NCI-H446 treated with DMSO at 0.1 percent for 48 hours (cell line): ENCODE results near the gene KRT74.

Source experiments
- DNase-seq: peaks from one replicate; lab custom pipeline; 2025; lab: John Stamatoyannopoulos, UW

KRT74 gene

GRCh38 chr12:52537101-52537500 lies 36.5 kb downstream of the KRT74 start:
- DNase-seq: no peak

GRCh38 chr12:52535574-52535973 lies 38.1 kb downstream of the KRT74 start:
- DNase-seq: no peak

DNA sequence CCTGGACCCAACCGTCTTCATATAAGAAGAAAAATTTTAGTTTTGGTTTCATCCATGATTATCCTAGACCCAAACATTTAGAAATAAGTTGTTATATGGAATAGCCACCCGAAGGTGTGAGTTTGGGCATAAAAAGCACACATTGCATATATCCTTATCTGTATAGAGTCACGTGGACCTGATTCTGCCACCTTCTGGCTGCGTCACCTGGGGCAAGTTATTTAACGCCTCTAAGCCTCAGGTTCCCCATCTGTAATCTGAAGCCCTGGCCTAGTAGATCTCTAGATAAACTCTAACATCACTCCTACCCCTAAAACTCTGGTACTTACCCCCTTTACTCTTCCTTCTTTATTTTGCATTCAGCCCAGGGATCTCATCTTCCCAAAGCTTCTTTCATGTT lies 39.2 kb downstream of the KRT74 start:
- no peak for DNase-seq

GRCh38 chr12:52533686-52534470 lies 39.8 kb downstream of the KRT74 start:
- no peak for DNase-seq

DNA sequence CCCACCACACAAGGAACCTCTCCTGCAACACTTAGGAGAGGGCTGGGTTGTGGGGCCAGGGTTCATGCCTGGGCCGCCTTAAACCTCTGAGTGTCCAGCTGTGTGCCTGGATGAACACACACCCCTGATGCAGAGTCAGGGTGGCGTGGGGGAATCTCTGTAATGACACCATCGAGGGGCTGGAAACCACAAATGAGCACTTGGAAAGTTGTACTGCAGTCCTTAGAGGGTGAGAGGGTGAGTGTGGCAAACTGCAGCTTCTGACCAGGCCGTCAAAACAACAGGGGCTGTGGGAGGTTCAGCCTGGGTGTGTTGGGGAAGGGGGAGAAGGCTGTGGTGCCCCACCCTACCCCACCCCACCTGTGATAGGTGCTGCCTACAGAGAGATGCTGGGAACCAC lies 41.0 kb downstream of the KRT74 start:
- DNase-seq: no peak

DNA sequence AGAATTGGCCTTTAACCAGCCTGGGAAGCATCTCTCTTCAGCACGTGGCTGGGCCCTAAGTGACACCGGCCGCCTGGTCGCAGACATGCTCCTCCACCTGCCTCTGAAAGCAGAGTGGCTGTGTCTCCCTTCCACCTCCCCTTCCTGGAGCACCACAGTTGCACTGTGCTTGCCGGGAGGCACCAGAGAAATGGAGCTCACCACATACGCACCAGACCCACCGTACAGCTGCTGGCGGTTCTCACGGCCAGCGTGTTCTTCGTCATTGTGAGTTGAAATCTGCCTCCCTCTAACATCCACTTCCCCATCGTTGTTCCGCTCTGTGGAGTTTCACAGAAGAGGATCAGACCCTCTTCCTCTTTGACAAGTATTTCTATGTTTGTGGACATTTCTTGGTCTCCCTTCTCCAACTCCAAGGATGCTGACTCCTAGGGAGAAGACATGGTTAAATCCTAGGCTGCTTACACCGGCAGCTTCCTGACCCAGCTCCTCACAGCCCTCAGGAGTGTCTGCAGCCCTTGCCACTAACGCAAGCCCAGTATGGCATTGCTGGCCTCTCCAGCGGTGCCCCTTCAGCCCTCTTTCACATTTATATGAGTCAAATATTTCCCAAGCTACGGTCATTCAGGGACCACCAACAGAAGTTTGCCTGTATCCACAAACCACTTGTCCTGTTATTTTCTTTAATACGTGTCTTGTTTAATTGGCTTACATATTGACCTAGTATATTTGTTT lies 41.9 kb downstream of the KRT74 start:
- DNase-seq: no peak

DNA sequence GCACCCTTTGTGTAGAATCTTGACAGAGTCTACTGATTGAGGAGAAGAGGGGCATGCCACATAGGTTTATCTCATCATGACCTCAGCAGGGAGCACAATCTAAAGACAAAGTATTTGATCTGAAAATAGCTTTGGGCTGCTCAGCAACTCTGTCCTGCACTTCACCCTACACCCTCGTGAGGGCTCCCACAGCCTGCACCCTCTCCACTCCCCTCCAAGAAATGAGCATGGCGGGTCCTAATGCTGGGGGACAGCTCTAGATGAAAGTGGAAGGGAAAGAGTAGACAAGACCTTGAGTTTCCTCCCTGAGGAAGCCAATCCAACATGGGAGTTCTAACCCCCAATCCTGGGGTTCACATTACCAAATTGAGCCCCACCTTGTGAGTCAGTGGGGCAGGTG lies 42.7 kb downstream of the KRT74 start:
- DNase-seq: no peak

DNA sequence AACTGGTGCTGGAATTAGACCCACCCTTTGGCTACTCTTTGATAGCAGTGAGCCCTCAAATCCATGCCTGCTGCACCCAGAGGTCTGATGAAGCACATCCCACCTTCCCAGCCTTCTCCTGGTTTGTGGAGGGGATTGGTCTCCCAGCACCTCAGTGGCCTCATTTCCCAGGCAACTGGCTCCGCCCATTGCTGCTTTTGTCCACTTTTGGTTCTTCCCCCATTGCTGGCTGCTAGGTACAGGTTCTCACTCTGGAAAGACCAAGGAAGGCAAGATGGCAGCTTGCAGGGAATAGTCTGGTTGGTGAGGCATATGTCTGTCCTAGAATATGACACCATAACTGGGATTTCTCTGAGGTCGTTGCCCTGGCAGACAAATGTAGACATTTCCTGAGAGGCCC lies 43.3 kb downstream of the KRT74 start:
- no peak for DNase-seq

DNA sequence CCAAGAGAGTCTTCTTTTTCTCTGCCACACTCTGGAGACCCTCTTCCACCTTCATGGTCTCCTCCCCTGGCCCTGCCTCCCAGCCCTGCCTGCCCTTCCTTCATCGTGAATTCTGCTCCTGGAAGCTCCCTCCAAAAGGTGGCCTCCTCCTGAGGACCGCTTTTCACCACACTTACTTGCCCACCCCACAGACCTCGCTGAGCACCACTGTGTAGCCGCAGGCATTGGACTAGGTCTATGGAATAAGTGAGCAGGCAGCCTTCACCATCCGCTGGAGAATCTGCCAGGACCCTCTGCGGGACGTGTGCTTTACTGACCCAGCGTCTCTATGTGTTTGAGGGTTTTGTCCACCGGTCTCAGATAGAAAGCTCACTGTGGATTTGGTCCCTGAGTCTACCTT lies 43.8 kb downstream of the KRT74 start:
- DNase-seq: no peak

GRCh38 chr12:52529417-52529816 lies 44.2 kb downstream of the KRT74 start:
- no peak for DNase-seq

- DNase-seq: no peak
Measured at GRCh38 chr12:52528641-52529143, 45.0 kb downstream of the KRT74 start.

GRCh38 chr12:52527121-52527800 lies 46.4 kb downstream of the KRT74 start:
- DNase-seq: no peak

- no peak for DNase-seq
Measured at GRCh38 chr12:52526511-52526951, 47.1 kb downstream of the KRT74 start.

DNA sequence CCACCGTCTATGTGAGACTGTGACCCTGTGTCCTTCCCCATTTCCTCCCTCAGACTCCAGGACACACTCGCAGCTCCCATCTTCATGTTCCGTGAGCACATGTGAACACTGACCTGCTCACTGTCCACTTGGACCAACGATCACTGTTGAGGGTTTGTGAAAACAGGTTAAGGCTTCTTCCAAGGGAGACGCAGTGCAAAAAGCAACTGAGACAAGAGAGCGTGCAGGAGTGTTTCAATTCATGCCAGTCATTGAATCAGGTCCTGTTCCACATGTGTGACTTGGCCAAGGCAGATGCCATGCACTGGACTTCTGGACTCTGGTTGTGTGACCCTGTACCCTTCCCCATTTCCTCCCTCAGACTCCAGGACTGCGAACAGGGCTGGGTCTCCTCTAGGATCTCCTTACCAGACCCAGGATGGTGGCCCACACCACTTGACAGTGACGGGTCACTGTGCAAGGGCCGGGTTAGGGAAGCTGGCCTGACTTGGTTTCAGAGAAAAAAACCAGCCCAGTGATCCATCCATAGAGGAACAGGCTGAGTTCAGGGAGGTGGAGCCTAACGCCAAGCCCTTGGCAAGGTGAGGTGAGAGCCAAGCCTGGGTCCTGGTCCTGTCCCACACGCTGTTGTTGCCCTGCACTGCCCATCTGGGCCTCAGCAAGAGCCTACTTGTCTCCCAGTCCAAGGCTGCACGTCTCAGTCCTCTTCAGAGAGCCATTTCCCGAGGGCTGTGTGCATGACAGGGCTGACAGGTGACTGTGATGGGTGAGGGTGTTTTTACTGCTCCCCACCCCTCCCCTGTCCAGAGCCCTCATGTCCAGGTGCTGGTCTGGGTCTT lies 47.8 kb downstream of the KRT74 start:
- no peak for DNase-seq

DNA sequence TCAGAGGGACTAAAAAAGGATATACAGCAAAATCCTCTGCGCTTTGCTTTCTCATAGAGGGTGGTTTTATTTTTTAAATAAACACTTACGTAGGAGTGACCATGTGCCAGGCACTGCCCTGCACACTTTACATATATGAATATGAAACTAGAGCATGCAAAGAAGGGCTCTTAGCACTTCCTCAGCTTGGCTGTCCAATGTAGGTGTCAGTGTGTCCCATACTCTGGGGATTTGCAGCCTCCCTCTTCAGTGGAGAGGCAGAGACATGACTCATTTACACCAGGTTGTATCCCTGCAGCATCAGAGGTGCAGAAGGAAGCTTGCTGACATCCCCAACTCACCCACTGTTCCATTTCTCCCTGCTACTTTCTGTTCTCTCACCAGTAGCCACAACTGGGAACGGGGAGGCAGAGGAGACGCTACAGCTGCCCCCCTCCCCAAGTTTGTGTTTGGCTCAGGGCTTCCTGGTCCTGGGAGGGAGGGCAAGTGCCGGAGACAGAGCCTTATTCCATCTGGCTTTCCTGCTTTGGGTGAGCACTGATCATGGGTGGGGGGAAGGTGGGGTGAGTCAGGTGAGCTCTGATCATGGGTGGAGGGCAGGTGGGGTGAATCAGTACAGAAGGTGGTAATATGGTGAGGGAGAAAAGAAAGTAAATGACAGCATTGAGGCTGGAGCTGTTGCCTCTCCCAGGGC lies 48.6 kb downstream of the KRT74 start:
- DNase-seq: no peak

- no peak for DNase-seq
Measured at GRCh38 chr12:52524241-52524897, 49.3 kb downstream of the KRT74 start.

- DNase-seq: no peak
Measured at GRCh38 chr12:52523824-52524223, 49.8 kb downstream of the KRT74 start.

DNA sequence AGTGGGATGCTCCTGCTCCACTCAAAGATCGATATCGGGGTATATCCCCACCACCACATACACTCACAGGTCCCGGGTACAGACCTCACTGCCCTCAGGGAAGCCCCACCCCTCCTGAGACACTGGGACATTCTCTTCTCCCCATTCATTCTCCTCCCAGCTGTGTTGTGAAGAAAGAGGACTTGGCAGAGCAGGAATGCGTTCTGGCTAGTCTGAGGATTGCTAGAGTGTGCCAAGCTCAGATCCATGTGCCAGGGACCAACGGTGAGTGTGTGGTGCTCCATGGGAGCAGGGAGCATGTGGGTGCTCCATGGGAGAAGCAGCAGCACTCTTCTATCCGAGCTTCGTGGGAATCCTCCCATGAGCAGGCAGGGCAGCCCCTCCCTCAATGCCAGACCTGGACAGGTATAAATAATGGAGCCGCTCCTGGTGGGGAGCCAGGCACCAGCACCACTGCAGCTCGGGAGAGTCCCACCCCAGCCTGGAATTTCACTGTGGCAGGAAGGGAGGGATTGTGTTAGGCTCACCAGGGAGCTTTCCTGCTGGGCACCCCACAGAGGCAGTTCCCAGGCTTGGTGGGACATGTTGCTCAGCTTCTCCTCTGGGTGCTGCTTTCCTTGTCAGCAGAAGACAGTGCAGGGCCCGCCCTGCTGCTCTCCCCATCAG lies 51.2 kb downstream of the KRT74 start:
- no peak for DNase-seq

DNA sequence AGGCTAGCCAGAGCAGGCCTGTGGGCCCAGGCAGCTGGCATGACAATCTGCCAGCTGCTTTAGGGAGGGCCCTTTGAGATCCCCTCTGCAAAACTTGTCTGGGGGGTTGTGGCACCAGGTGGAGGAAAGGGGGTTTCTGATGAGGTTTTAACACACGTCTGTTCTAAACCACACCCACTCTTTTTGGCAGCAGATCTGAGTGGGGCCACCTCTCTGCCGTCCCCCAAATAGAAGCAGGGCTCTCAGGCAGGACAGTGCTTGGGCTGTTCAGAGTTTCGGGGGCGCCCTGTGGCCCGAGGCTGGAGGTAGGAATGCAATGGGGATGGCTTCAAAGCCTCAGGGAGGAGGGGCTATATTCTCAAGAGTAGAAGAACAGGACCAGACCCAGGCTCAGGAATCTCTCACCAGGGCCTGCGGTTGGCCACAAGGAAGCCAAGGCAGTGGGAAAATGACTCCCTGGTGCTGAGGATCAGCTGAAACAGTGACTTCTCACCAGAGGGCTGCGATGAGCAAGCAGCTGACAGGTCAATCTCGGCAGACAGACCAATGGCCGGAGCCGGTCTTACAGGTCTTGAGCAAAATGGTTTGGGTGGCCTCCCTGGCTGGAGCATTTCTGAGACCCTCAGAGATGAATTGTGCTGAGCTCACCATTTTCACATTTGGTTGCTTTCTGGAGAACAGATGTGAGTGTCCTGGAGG lies 51.9 kb downstream of the KRT74 start:
- no peak for DNase-seq

- no peak for DNase-seq
Measured at GRCh38 chr12:52521175-52521567, 52.5 kb downstream of the KRT74 start.
